HG03095 (cell line): ENCODE data around the gene HOXC5.
"Not testable (repeated sequence)": the region's sequence is repeated elsewhere in the genome, so short reads cannot be mapped to it uniquely, and the experiment has no call there.

Source experiments
- ATAC-seq: cut with Tn5 transposase; IDR thresholded peaks from one replicate; pipeline ENCODE4 v1.9.1; 2021; ENCODE audit warnings: moderate library complexity; ENCODE audit not compliant: unreplicated experiment

HOXC5 gene

DNA sequence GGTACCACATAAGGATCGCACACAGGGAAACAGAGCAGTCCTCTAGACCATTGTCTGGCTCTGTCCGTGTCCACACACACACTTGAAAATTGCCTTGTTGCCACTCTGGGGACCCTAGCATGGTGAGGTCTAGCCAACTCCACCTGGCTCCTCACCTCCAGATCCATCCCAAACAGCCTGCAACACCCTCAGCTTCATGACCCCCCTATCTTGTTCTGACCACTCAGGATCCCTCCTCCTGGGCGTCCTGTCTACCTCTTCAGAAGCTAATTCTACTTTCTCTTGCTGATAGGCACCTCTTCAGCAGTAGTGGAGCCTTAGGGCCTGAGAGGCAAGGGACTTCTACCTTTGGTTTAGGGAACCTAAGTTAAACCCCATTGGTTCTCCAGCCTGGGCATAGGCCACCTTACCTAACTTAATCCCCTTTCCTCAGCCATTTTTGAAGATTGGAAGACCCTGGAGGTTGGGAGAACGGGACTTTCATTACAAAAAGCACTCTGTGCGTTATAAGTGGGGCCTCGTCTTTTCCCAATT, 697 bp upstream of the HOXC5 start:
- no peak for ATAC-seq

DNA sequence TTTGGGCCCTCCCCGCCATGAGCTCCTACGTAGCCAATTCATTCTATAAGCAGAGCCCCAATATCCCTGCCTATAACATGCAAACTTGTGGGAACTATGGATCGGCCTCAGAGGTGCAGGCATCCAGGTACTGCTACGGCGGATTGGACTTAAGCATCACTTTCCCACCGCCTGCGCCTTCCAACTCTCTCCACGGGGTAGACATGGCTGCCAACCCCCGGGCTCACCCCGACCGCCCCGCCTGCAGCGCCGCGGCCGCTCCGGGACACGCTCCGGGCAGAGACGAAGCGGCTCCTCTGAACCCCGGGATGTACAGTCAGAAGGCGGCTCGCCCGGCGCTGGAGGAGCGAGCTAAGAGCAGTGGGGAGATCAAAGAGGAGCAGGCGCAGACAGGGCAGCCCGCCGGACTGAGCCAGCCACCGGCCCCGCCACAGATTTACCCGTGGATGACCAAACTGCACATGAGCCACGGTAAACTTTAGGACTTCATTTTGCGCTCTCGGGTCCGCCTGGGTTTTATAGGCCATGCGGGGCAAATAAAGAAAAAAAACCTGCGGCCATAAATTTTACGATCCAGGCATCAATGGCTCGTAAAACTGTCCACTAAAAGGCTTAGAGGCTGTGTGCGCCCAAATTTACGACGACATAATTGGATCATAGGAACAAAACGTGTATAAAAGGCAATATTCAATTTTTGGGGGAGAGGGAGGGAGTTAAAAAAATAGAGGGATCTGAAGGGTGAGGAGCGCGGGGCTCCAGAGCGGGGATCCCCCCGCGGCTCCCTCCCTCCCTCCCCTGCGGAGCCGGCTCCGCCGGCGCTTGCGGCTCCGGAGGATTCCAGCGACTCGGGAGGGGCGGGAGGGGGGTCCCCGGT, 493 bp downstream of the HOXC5 start:
- no peak for ATAC-seq

DNA sequence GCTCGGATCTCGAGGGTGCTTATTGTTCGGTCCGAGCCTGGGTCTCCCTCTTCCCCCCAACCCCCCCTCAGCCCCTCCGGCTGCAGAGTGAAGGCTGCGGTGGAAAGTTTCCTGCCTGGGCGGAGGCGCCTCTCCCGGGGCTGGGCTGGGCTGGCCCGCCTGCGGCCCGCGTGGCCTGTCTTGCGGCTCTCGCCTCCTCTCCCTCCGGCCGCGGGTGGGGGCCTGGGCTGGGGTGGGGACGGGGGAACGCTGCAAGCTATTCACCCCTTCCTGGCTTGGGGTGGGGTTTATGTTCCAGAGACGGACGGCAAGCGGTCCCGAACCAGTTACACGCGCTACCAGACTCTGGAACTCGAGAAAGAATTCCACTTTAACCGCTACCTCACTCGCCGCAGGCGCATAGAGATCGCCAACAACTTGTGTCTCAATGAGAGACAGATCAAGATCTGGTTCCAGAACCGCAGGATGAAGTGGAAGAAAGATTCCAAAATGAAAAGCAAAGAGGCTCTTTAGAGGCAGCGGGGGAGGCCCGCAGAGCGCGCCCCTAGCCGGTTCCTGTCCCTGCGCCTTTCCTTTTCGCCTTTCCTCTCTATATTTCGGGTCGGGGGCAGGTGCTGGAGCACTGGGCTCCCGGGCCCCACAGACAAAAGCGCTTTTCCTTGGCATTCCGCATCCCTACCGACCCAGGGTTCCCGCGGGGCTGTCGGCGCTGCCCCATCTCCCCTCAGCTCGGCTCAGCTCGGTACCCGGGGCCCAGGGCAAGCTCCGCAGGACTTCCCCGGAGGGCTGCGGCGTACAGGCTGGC, 1.3 kb downstream of the HOXC5 start:
- no peak for ATAC-seq

DNA sequence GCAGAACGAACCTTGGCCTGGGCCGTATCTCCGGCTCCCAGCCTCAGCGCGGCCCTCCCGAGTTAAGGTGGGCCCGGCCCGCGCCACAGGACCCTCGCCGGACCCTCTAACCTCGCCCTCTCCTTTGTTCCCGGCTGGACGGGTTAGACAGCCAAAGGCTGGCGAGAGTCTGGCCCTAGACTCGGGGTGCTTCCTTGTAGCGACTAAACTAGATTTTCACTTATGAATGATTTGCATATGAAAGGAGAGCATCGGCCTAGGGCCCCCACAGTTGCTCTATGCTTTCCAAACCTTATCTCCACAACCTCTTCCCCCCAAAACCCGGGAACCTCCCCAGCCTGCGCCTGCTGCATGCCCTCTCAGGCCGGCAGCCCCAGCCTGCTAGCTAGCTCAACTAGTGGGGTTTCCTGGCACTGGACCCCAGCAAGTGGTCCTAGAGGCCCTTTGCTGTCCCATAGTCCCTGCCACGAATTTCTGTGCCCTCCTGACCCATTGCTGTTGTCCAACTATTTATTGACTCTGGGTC, 2.0 kb downstream of the HOXC5 start:
- no peak for ATAC-seq

DNA sequence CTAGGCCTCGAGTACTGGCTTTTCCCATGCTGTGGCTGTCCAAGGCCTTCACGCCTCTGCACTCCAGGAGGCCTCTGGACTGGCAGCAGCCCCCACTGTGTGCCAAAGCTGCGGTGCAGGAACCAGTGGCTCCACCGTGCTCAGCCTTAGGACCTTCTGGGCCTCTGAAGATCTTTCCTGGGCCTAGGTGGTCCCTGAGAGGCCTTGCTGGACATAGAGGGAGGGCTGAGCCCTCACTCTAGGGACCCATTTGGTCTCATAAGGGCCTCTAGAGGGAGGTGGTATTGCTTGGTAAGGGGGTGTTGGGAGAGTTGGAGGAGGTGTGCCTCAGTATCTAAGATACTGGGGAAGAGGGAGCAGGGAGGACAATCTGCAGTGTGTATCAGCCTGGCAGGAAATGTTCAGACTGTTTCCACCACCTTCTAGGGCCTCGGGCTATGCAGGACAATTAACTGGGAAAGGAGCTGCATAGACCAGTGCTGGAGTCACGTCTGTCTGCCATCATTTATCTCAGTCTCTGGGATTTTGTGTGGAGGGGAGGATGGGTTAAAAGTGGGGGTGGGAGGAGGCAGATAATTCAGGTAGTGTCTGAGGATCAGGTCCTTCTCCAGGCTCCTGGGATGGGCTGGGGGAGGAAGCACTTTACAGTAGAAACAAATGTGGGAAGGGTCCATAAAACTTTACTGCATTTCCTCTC, 2.9 kb downstream of the HOXC5 start:
- ATAC-seq, result no peak

DNA sequence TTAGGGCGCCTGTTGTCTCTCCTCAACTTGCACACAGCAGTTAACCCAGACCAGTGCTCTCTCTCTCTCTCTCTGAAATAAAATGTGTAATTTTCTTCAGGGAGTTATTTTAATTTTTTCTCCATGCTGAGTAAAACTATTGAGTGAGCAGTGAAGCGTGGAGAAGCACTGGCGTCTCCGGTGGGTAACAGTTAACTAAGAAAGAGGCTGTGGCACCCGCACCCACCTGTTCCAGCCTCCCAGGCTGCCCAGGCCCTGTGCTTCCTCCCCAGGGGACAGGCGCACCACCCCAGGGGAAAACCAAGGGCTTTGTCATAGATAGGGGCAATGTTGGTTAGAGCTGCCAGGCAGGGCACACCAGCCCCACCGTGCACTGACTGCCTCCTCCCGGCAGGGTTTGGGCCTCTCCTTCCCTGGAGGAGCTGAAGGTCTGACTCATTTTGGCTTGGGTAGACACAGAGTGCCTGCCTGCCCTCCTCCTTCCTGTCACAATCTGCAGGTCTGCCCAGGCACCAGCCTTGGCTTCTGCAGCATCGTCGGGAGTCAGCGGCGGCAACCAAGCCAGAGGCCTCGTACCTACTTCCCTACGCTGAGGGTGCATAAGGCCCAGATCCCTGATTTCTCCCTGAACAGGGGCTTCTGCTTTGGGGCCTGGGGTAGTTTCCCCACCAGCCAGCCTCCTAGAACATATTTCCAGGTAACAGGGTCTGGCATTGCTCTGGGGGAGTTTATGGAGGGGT, 3.9 kb downstream of the HOXC5 start:
- ATAC-seq, result no peak

DNA sequence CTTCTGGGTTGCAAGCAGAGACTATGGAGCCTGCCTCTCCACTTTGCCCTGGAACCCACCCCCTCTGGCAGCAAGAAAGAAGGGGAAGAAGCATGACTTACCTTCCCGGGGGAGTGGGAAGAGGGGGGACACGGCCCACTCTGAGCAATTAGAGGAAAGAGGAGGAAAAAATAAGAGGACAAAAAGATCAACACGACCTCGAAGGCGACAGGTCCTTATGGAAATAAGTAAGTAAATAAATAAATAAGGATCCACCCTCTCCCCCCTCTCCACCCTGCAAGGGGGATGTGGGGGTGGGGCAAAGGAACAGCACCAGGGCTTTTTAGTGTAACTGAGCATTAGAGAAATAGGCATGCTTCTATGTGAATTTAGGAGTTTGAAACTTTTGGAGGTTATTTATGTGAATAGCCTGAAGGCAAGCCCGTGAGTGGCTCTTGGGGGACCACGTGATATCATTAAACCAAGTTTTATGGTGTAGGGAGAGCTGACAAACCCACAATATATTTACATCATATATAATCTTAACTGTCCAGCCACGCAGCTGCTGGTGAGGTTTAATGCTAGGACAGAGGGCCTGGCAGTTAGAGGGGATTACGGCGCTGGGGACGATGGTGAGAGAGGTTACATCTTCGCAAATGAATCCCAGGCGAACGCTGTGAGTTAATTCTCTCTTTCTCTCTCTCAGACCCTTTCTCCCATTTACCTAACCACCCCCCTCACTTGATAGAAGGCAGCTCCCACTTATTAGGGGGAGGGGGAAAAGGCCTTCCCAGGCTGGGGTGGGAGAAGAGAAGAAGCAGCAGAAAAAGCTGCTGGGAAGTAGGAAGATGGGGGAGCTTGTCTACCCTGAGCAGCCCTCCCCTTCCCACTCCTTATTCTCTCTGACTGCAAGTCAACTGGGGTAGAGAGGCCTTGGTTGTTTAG, 4.8 kb downstream of the HOXC5 start:
- ATAC-seq, result no peak

DNA sequence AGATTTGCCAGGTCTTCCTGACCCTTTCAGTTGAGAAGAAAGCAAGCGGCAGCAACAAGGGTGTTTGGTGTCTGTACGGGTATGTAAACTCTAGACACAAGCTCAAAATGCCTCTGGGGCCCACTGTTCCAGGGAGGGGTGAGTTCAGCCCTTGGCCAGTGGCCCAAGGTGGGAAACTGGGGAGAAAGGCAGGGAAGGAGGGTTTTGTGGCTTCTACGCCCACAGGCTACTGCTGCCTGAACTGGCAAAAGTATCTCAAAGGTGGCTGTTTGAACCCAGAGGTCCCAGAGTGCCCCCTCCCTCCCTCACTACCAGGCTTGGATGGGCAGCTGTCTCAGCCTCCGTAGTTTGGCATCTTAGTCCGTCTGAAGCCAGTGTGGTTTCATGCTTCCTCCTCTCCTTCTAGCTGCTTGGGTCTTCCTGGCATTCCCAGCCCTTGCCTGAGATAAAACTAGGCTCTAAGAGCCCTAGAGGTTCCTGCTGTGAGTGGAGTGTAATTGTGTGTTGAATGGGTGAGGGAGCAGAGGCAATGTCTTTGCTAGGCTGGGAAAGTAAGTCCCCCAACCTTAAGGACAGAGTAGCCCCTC, 5.5 kb downstream of the HOXC5 start:
- ATAC-seq, result no peak

DNA sequence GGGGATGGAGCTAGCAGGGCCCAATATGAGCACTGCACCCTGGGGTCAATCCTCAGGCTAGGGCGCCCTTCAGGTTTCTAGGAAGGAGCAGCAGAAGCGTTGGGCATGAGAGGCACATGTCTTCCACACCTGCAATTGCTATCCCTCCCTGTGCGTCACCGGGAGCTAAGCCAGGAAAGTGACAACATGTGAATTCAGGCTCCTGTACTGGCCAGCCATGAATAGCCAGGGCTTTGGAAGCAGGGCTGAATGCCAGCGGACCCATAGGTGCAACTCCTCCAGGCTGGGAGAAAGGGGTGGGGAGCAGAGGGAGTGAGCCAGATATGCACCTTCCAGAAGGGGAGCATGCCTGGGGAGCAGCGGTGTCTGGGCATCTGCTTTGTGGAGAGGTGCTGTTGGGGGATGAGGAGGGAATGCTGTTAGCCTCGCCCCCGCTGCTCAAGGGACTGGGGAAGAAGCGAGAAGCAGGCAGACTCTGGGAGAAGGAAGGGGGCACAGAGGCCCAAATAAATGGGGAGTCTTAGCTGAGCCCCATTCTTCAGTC, 6.1 kb downstream of the HOXC5 start:
- ATAC-seq, result no peak

DNA sequence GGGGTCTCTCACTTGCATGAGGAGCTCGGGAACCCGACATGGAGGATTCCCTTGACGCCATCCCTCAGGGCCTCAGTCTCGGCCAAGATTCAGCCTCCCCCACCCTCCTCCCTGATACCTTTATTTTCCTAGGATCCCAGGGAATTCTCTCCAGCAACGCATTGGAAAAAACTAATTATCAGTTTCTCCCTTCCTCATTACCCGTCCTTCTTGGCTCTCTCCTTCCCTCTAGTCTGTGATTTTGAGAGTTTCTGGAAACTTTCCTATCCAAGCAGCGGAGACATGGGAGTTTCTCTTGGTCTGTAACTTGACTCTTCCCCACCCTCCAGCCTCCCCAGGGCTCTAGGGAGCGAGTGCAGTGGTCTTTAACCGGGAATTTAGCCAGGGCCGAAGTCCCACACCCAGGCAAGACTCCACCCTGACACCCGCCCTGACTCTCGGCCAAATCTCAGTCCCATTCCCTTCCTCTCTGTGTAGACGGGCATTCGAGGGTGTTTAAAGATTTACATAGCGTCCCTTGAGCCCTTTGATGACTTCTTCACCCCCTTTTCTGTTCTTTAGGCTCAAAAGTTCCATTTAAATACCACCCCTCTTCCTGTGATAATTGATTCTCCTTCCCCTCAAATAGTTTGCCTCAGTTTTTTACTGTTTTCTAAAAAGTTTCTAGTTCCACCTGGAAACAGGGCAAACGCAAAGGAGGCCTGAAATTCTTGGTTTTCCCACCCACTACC, 6.7 kb downstream of the HOXC5 start:
- no peak for ATAC-seq

DNA sequence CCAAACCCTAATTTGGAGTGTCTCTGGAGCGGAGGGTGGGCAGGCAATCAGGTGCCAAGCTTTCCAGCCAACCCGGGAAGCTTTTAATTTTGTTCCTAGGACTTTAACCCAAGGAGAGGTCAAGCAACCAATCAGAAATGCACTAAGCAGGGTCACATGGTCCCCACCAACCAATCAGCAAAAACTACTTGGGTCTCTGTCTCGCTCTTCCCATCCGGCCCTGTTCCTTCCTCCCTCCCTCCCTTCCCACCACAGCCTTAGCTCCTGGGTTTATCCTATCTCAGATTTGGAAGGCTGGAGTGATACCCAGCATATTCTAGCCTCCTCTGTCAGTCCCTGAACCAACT, 7.3 kb downstream of the HOXC5 start:
- no peak for ATAC-seq

DNA sequence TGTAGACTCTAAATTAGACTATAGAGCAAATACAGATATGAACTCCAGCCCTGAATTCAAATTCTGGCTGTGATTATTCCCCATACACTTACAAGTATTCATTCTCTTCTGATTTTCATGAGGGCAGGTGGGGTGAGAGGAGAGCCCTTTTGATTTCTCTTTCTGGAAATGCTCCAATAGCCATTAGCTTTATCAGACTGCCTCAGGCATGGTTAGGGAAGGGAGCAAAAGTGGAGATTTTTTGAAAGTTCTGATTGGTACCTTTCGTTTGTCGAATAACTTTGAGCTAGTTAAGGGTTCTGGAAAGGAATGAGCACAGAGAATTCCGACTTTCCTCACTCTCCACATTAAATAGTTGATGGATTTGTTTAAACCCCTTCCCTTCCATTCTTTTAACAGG, 7.8 kb downstream of the HOXC5 start:
- ATAC-seq, result no peak

DNA sequence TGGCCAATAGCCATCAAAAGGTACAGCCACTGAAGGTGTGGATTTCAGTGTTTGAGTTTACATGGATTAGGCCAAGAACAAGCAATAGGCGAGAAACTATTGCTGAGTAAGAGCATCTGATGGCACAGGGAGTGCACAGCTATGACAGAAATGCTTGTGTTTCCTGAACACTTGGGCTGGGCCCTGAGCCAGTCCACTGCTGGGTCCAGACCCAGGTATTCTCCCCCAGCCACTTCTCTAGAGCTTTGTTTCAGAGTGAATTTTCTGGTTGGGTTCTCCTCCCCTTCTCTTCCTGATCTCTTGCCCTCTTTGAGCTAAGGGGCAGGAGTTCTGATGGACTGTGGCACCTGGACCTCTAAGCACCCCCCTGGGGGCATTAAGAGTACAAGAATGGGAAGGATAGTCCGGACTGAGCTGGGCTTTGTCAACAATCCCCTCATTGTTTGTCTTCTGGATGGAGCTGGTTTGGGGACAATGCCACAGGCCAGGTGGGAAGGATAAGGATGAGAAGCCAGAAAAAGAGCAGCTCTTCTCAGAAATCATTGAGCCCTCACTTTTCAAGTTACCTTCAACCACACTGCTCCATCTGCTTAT, 8.3 kb downstream of the HOXC5 start:
- ATAC-seq, result no peak

DNA sequence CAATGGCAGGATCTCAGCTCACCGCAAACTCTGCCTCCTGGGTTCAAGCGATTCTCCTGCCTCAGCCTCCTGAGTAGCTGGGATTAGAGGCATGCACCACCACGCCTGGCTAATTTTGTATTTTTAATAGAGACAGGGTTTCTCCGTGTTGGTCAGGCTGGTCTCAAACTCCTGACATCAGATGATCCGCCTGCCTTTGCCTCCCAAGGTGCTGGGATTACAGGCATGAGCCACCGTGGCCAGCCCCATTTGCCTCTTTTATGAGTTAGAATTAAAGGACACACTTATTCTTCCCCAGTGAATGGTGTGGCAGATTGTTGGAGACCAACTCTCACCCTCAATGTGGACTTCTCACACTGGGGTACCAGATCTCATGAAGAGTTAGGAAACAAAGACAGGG, 9.2 kb downstream of the HOXC5 start:
- not testable (repeated sequence) for ATAC-seq

DNA sequence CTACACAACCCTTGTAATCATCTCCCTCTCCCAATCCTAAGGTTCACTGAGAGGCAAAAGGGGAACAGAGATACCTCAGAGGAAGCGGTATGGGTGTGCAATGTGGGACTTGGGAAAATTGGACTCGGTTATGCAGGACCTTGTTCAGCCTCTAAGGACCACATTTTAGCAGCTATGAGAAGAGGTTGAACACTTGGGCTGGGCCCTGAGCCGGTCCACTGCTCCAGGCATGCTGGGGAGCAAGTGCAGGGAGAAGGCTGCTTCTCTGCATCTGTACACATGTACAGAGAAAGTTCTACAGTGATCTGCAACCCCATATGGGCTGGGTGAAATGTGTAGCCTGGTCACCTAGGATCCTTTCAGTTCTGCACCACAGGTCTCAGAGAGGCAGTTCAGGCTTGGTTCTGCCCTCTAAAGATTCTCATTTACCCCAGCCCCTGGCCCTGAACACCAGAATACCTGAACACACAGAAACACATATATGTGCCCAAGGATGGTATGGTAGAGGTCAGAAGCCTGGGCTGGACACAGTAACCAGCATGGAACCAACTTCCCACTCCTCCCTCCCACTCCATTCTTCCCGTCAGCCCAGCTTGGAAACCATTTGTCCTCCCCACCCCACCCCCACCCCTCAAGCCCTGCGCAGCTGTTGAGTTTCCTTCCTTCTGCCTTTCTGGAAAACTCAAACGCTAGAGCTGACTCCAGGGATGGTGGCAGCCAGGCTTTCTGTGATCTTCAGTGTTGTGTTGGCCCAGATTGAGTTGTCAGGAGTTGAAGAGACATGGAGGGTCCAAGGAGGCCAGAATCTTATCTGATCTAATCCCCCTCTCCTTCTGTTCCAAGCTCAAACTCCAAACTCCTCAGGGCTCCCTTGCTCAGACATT, 10.4 kb downstream of the HOXC5 start:
- ATAC-seq, result no peak

DNA sequence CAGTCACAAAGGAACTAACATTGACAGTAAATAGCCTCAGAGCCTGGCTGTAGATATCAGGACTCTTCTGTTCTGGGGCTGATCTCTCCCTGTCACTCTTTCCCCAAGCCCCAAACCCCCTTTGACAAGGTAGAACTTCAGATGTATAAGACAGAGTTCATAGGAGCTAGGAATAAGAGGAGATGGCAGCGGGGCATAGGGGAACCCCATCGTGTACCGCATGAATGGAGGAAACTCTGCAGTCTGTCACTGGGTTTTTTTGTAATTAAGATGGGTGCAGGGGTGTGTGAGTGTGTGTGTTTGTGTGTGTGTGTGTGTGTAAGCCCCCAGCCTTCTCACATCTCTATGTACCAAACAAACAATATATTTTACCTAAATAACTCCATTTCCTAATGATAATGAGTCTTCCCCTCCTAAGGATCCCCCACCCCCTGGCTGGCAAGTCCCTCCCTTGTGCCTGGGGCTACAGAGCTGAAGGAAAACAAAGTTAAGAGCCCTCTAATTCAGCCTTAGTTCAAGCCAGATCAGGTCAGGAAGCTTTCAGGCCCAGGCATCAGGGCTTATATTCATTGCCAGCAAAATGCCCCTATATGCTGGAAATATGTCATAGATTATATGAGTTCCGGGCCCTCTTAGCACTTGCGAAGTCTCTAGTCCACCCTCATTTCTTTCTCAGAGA, 11.7 kb downstream of the HOXC5 start:
- ATAC-seq, result no peak
